EL (cell line): Measurements from ENCODE around the gene KRT34.
"Not testable (repeated sequence)": the region's sequence is repeated elsewhere in the genome, so short reads cannot be mapped to it uniquely, and the experiment has no call there.

Experiments
- DNase-seq: peaks from one replicate; pipeline ENCODE4 v3.0.0-alpha.2; 2016

KRT34 gene

DNA sequence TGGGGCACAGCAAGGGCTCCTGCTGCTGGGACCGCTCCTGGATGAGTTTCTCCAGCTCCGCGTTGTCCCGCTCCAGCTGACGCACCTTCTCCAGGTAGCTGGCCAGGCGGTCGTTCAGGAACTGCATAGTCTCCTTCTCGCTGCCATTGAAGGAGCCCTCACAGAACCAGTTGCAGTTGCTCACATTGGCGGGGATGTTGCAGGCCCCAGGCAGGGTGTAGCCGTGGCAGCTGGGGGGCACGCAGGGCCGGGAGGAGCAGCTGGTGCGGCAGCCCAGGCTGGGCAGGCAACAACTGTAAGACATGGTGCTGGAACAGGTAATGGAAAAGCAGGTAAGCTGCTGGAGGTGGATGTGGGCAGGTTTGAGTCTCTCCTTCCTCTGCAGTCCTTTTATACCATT is at the start of gene KRT34:
TSS of gene KRT34 (minus strand) at position 364 of the 400 bp plus-strand sequence. CDS start at position 304, 60 bp downstream.
- DNase-seq = not testable (repeated sequence)

DNA sequence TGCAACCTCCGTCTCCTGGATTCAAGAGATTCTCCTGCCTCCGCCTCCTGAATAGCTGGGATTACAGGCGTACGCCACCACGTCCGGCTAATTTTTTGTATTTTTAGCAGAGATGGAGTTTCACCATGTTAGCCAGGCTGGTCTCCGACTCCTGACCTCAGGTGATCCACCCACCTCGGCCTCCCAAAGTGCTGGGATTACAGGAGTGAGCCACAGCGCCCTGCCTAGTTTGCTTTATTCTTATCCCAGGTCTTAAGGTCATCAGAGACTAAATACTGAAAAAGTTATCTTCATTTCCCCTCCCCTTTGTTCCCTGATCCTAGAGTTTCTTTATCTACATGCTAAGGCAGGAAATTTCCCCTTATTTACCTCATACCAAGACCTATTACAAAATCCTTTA is 48.3 kb upstream of the KRT34 start:
- DNase-seq = not testable (repeated sequence)

DNA sequence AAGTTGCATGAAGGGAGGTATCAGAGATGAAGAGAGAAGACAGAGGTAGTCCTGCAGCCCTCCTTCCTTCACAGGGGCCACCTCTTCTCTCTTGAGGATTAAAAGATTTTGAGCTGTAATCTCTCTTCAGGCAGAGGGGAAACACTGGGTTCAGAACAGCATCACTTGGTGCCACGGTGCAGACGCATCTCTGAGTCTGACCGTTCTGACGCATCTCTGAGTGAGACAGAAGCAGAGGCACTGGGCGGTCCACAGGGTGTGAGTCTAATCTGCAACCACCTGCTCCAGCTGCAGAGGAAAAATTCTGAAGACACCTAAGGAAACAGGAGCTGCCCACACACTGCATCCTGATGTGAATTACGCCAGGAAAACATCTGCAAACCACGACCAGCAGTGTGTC is 47.6 kb upstream of the KRT34 start:
- DNase-seq = no peak

DNA sequence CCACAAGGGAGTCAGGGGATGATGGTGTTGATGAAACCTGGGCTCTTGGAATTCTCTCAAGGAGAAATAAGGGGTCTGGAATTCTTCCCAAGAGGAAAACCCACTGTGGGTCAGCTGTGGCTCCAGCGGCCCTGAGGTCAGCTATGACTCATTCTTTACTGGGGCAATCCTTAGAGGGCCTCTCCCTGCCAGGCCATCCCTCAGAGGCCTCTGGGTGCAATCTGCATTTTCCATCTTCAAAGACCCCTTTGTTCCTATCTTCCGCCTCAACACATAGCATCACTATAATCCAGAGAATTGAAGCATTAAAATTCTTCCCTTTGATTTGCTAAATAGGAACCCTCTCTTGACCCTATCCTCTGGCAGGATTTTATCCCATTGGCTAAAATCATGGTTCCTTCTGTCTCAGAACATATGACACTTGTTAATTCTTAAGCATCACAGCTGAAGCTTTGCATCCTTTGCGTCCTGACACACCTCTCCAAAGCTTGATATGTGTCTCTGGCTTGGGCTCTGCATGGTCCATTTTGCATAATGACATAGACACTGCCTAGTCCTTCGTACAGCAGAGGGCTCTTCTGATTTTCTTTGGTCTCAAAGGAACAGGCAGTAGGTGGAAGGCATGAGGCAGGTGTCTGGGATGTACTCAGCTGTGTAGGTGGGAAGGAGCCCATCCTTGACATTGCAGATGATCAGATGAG is 46.6 kb upstream of the KRT34 start:
- DNase-seq = peak; percentile 72

DNA sequence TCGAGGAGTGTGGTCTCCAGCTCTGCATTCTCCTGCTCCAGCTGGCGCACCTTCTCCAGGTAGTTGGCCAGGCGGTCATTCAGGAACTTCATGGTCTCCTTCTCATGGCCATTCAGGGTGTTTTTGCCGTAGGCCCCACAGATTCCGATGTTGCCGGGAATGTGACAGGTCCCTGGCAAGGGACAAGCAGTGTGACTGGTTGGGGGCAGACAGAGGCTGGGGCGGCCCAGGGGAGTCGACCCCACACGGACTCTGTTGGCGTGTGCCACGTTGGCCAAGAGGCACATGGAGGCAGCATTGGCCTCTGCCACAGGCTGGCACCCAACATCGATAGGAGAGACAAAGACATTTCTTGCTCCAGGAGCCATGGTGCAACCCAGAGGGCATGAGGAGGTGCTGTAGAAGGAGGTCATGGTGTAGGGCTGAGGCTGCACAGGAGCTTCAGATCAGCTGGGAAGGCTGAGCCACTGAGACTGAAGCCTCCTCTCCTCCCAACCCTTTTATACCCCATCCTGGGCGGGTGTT is 42.1 kb upstream of the KRT34 start, which contains the start of gene KRT37:
TSS of gene KRT37 (minus strand) at position 475 of the 525 bp plus-strand sequence. CDS start at position 413, 62 bp downstream.
- no peak for DNase-seq

DNA sequence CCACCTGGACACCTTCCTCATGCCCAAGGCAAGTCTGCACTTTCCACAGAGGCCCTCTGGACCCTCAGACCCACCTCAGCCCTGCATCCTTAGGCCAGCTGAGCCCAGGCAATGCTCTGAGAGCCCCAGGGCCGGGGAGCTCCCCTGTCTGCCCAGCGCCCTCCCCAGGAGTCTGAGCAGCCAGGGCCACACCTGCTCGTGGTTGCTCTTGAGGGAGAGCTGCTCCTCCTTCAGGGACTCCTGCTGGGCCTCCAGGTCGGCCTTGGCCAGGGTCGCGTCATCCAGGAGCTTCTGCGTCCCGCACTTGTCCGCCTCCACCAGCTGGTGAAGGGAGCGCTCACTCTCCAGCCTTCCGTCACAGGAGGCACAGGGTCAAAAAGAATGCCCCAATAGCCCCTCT is 40.5 kb upstream of the KRT34 start:
- DNase-seq = not testable (repeated sequence)

DNA sequence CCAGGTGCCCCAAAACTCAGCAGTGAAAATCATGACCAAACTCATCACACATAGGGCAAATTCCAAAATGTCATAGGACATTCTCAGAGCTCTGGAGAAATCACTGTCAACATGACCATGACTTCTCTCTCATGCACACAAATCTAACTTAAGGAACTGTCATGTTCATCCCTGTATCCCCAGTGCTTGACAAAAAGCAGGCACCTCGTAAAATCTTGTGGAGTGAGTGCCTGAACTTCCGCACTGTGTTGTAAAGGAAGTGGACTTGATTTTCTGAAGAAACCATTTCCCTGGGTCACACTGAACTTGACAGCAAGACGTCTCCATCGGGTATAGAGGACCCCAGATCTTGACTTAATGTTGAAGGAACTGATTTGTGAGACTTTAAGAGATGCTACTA is 39.5 kb upstream of the KRT34 start:
- no peak for DNase-seq

DNA sequence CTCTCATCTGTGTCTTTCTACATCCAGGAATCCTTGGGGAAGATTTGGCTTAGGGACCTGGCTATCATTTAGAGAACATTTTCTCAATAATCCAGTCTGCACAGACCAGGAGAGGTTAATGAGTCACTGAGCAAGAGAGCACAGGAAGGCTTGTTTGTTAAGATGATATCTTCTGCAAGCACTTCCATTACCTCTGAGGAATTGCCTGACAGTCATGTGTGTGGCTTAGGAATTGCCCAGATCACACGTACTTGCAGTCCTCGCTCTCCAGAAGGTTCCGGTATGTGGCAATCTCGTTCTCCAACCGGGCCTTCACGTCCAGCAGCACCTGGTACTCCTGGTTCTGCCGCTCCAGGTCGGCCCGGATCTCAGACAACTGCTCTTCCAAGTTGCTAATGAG is 39.0 kb upstream of the KRT34 start:
- peak; percentile 69 for DNase-seq

DNA sequence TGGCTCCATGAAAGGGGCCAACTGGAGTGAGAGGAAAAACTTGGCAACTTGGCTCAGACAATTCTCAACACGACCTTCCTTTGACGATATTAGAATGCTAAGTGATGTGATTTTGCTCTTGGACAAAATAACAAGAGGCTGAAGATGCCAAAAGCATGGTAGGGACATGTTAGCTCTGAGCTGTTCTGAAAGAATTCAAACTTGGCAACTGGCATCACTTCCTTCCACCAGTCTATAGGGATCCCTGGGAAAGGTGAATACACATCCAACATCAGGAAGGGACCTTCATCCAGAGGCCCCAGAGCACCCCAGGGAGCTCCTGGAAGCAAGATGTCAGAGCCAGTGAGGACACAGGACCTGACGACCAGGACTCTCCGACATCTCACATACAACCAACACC is 38.0 kb upstream of the KRT34 start:
- peak; percentile 56 for DNase-seq

DNA sequence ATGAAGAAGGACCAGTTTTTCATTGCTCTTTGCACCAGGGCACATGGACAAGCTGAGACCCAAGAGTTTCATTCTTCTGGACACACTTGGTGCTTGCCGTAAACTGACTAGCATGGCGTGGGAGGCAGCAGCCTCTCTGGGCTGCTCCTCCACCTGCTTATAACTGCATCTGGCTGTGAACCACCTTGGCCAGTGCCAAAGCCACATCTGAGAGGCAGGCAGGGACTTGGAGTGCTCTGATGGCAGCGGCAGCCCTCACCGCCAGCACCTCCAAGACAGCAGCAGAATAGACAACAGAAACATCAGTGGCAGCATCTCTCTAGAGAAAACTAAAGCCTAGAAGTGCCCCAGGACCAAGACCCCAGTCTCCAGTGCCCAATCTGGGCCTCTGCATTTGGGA is 37.6 kb upstream of the KRT34 start:
- DNase-seq = no peak

DNA sequence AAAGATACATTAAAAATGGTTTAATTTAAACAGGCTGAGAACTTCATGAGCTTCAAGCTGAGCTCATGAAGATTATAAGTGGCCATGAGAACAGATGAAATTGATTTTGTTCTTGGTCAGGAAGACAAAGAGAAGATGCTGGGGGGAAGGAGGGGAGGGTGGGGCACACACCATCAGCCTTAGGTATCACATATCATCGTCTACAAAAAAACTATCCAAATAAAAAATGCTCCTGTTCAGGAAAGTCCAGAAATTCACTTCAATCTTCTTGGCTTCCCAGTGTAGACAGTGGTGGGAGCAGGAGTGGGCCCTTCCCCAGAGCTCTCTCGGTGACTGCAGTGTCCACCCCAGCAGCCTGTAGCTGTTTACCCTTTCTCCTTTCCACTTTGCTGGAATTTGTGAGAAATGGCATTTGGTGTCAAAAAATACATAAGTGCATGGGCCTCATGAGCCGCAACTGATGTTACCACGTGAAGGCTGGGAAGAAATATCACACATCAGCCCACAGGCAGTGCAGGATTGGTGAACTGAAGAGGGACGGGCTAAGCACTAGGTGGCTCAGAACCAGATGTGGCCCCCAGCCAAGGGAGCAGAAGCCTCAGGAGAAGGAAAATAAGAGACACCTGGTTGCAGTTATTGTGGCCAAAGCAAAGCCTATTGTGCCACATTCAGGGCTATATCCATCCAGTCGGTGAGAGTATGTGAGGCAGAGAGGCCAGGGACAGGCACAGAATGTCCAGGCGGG is 36.2 kb upstream of the KRT34 start:
- DNase-seq = no peak

DNA sequence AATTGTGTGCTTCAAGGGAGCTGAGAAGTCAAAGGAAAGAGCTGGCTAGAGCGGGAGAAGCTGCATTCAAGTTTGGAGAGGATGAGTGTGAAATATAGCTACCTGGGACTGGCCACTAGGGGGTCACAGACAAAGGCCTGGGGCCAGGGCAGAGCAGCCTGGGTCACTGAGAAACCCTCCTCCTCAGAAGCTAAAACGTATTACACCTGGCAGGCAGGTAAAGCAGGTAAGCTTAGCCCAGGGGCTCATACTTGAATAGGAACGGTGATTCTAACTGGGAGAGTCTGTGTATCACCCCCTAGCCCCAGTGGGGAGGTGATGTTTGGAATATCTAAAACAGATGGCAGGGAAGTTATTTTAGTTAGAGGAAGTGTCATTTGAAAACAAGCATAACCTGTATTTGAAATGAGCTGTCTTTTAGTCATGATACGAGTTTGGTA is 35.5 kb upstream of the KRT34 start:
- DNase-seq = no peak

DNA sequence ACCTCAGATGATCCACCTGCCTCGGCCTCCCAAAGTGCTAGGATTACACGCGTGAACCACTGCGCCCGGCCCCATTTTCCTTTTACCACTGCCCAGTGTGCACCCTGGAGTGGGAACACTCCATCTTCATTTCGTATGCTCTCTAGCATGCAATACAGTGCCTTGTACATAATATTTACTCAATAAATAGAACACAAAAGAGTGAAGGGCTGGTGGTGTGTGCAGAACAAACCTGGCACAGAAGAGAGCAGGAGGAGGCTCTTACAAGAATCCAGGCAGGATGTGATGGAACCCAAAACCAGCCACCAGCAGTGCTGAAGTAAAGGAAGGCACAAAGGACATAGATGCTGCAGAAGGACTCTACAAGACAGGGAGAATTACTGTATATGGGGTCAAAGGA is 35.0 kb upstream of the KRT34 start:
- DNase-seq = no peak

DNA sequence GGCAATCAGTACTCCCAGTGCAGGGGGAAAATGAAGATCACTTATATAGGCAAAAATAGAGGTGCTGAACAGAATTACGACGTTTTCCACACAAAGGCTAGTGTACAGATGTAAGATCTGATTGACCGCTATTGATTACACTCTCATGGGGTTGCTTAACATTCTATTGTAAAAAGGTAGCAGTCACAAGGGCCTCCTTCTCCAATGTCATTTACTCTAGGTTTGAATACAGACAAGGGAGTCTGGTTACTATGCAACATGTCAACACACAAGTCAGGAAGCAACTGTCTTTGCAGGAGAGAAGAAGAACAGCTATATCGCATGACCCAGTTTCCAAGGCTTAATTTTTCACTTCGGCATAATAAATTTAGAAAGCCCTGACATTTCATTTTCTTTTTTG is 34.4 kb upstream of the KRT34 start:
- no peak for DNase-seq

DNA sequence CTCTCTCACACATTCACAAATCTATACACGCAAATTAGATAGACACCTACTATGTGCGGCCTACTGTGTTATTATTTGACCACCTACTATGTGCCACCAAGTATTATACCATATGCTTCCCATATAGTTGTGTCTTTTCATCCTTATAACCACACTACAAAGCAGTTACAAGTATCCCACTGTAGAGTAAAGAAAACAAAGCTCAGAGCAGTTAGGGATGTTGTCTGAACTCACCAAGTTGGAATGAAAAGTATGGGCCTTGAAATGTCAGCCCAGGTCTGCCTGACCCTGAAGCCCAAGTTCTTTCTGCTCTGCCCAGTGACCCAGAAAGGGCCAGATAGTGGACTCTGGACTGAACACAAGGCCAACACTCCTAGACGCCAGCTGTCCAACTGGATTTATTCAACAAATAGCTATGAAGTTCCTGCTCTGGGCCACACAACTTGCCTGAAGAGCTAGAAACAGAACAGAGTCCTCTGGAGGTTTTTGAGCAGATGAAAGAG is 33.8 kb upstream of the KRT34 start:
- DNase-seq = peak; percentile 85

DNA sequence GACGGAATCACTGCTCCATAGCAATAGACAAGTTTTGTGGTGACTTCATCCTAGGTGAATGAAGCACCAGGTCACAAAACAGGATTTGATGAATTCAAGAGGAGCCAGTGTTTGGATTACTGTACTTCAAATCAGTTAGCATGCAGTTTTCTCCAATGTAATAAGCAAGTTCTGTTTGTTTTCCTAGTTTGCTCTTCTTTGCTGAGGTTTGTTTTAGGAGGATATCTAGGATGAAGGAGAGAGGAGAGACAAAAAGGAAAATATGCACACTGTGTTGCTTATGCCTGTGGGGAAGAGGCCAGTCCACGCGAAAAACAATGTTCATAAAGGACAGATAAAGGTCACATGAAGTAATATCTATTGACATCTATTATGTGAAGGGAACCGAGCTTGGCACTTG is 33.3 kb upstream of the KRT34 start:
- DNase-seq = no peak

DNA sequence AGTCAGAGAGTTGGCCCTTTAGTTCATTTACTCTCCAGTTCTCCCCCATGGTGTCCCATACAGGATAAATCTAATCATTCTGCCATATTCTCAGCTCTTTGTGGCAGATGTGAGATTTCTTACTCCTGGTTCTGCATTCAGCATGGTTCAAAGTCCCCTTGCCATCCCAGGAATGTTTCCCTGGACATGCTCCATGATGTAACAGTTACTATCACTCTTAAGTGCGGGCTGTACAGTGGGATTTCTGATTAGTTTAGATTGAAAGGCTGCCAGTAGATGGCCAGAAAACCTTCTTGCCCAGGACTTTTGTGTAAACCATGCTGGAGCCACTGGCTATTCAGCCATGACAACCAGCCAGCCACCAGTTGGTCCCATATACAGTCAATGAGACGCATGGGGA is 31.9 kb upstream of the KRT34 start:
- no peak for DNase-seq

DNA sequence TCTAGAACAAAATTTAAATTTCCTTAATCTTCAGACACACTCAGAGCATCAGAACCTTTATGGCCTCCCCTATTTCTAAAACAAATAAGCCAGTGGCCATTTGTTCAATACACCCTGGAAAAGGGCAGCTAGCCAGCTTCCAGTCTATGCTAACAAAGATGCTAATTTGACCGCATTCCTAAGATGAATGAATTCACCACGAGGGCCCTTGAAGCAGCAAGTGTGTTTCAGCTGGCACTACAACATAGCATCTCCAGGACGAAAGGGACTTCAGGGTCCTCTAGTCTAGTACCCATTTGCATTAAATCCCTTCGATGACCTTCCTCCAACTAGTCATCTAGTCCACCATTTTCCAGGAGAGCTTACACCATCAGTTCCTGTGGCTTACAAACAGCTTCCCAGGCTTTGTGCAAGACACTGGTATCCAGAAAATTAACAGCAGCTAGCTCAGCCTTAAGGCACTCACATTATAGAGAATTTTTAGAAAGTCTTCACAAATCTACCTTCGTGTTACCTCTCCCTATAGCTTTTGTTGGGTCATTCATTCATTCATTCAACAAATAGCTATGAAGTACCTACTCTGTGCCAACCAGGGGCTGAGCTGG is 31.3 kb upstream of the KRT34 start:
- peak; percentile 45 for DNase-seq

DNA sequence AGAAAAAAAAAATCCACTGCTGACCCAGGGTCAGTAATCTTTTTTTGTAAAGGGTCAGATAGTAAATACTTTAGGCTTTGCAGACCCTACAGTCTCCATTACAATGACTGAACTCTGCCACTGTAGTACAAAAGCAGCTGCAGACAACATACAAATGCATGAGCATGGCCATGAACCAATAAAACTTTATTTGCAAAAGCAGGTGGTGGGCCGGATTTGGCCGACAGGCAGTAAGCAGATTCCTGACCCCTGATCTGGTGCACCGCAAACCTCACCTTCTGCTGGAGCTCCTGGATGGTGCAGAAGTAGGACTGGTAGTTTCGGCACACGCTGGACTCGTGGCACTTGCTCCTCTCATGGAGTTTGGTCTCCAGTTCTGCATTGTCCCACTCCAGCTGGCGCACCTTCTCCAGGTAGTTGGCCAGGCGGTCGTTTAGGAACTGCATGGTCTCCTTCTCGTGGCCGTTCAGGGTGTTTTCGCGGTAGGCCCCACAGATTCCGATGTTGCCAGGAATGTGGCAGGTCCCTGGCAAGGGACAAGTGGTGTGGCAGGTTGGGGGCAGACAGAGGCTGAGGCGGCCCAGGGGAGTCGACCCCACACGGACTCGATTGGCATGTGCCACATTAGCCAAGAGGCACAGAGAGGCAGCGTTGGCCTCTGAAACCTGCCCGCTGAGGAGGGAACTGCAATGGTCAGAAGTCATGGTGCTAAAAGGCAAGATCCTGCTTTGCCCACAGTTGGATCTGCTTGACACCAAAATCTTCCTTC is 29.1 kb upstream of the KRT34 start:
- no peak for DNase-seq

DNA sequence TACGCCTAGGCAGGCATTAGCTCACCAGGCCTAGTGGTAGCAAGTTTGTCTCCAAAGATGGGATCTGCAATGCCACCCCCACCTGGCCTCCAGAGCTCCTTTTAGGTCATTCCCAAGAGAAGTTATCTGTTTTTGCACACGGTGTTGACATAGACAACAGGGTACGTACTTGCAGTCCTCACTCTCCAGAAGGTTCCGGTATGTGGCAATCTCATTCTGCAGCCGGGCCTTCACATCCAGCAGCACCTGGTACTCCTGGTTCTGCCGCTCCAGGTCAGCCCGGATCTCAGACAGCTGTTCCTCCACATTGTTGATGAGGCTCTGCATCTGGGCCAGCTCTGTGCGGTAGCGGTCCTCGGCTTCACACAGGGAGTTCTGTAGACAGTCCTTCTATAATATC is 25.1 kb upstream of the KRT34 start:
- DNase-seq = no peak

DNA sequence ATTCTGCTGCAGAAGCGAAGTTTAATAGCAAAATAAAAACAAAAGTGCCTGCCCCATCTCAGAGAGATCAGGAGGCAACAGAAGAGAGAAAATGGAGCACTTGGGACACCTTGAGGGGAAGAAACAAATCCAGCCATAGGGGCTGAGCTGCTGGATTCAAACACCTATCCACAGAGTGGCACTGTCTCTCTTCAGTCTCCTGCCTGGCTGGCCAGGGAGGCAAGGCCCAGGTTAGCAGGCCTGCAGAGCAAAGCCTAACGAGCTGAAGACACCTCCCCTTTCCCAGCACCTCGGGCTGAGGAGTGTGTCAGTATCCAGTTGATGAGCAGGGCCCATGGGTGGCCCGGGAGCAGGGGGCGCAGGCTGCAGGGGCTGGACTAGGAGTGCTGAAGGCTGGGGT is 24.1 kb upstream of the KRT34 start:
- DNase-seq = no peak

DNA sequence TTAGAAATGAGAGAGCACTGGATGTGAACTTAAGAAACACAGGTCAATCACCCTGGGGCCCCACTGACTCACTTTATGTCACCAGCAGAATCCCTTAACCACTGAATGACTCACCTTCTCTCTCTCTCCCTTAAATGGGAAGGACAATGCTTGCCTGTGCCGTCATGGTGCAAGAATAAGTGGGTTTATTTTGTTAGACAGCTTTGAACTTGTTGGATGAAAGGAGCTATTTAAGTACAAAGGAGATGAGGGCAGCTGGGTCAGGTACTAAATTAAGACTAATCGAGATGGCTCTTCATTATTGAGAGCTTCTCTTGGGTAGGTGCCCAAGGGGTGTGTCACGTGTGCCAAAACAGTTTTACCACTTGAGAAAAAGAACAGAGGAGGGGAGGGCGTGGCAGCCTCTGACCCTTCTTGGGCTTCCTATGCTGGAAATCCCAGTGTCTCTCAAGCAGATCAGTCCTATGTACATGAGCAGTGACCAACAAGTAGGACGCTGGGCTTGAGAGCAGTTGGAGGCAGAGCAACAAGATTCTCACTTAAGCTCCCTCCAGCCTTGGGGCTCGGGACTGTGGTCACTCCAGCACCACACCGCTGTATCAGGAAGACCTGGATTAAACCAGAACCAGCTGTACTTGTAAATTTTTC is 22.0 kb upstream of the KRT34 start:
- peak; percentile 99 for DNase-seq
